Esophagus squamous epithelium (tissue), 4 donors: Measurements from ENCODE around the gene GPC3.

Experiments
- CTCF ChIP-seq, 6 experiments: fragments of 450-650 bp in 4 of 6; fragments of 200-600 bp in 2 of 6; sonication (generic) in 2 of 6; IDR thresholded peaks; one replicate each; pipeline ENCODE4 v1.5.1; 2016 to 2019; ENCODE audit warnings: antibody characterized with exemption in 6 of 6, mild to moderate bottlenecking in 4 of 6, moderate library complexity in 4 of 6
- POLR2A ChIP-seq, 4 donors: fragments of 450-650 bp; IDR thresholded peaks; one replicate each; pipeline ENCODE4 v1.6.1; 2017; ENCODE audit warnings: antibody characterized with exemption in 4 of 4, mild to moderate bottlenecking in 4 of 4, moderate library complexity in 3 of 4

- TF ChIP-seq CTCF (IDR thresholded peaks at IDR 0.05) (no peak), POLR2A (IDR thresholded peaks at IDR 0.05) (no peak)
These were observed 287.1 kb downstream of the GPC3 start for GRCh38 chrX:133698298-133698697.
